Globus pallidus (tissue), 1 donor: ENCODE data around the gene DNAJB2.
"Not testable (repeated sequence)": the region's sequence is repeated elsewhere in the genome, so short reads cannot be mapped to it uniquely, and the experiment has no call there.

Experiments used
- DNase-seq: peaks from one replicate; pipeline ENCODE4 v3.0.0-alpha.2; 2015; ENCODE audit warnings: low spot score

DNAJB2 gene

GRCh38 chr2:219300022-219300421 lies 20.9 kb downstream of the DNAJB2 start:
- no peak for DNase-seq

DNA sequence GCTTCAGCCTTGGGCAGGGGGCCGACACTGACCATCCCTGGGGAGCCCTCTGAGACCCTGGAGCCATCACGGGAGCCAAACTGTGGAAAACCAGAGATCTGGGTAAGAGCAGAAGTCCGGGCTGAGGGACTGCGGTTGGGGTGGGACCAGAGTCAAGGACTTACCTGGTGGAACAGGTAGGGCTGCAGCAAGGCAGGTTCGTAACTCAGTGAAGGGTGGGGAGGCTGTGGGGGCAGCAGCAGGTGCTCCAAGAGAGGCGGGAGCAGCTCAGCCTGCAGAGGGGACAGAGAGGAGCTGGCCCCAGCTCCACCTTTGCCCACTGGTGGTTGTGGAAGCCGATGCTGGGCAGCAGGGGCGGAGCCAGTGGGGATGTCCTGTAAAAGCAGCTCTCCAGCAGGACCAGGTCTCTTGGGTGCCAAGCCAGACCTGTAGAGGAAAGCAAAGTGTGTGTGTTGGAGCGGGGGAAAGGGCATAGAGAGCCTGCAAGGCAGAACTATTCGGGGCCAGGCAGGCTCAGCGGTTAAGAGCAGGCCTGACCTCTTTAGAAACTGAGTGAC lies 23.3 kb downstream of the DNAJB2 start:
- DNase-seq = no peak

DNA sequence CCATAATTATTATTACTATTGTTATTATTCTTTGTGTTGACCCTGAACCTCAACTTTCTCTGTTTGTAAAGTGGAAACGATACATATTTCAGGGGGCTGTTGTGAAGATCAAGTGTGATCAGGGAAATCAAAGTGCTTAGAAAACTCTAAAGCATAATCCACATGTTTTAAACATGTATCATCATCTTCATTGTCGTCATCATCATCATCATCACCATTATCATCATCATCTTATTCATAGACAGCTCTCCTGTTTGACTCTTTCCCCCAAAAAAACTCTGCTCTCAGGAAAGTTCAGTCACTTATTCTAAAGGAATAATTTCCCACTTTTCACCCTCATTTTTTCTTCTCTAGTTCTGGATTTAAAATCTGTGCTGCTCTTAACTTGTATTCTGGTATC lies 25.1 kb downstream of the DNAJB2 start:
- no peak for DNase-seq

- no peak for DNase-seq
Measured at GRCh38 chr2:219306047-219306446, 26.9 kb downstream of the DNAJB2 start.

GRCh38 chr2:219308142-219309101 lies 29.3 kb downstream of the DNAJB2 start:
- no peak for DNase-seq

GRCh38 chr2:219309278-219309677 lies 30.1 kb downstream of the DNAJB2 start, which contains the start of gene PTPRN:
Gene PTPRN, minus strand, starts transcription at chr2:219309401. Its CDS starts 69 bp downstream, at chr2:219309332.
- no peak for DNase-seq

- not testable (repeated sequence) for DNase-seq
Measured at GRCh38 chr2:219312683-219313263, 33.6 kb downstream of the DNAJB2 start.

GRCh38 chr2:219314804-219315468 lies 35.8 kb downstream of the DNAJB2 start:
- no peak for DNase-seq

GRCh38 chr2:219323434-219323833 lies 44.3 kb downstream of the DNAJB2 start:
- DNase-seq = no peak

DNA sequence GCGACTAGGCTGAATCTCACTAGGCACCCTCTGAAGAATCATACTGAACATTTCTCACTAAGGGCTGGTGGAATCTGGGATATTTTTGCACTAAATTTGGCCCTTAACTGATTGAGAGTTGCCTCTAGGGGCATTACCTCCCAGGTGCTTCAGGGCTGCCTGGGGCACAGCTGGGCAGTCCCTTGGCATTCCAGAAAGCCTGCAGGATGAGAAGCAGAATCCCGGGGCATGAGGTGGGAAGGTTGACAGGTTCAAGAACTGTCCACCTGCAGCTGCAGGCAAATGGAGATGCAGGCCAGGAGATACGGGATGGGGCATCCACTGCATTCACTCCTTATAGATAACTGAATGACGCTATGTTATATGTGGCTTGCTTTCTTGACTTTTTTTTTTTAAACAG lies 46.0 kb downstream of the DNAJB2 start:
- no peak for DNase-seq

- no peak for DNase-seq
Measured at GRCh38 chr2:219325657-219326315, 46.6 kb downstream of the DNAJB2 start.

- DNase-seq = no peak
Measured at GRCh38 chr2:219327719-219328118, 48.6 kb downstream of the DNAJB2 start.

GRCh38 chr2:219331560-219332213 lies 52.5 kb downstream of the DNAJB2 start:
- no peak for DNase-seq

DNA sequence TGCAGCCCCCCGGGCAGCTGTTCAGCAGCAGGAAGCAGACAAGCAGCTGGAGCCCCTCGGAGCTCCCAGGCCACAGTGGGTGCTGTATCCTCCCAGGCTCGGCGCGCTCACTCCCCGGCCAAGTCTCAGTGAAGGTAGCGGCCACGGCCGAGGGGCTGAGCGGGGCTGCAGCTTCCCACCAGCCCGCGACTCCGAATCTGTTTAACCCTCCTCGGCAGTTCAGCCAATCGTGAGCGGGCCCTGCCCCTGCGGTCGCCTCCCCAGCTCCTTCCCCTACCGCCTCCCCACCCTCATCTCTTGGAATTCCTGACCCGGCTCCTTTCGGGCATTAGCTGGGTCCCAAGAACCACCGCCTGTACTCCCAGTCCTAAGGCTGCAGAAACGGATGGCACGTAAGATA lies 53.4 kb downstream of the DNAJB2 start, which contains the start of gene RESP18:
Gene RESP18, minus strand, starts transcription at position 203 of the 400 bp plus-strand sequence.
- no peak for DNase-seq

DNA sequence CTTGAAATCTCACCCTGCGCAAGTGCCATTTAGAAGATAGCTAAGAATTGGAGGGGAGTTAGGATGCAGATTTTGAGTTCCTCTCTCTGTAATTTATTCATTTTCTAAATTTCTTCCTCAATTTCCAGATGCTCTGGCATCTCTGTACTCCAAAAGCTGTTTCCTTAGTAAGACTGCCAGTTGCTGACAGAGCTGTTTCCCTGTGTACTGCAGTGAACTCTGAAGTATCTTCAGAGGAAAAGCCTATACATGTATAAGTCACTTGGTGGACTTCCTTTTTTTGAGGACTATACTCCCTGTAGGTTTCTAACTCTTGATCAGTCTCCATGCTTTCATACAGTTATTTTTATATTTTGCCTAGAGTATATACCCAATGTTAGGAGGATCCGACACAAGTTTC lies 54.9 kb downstream of the DNAJB2 start:
- no peak for DNase-seq

DNA sequence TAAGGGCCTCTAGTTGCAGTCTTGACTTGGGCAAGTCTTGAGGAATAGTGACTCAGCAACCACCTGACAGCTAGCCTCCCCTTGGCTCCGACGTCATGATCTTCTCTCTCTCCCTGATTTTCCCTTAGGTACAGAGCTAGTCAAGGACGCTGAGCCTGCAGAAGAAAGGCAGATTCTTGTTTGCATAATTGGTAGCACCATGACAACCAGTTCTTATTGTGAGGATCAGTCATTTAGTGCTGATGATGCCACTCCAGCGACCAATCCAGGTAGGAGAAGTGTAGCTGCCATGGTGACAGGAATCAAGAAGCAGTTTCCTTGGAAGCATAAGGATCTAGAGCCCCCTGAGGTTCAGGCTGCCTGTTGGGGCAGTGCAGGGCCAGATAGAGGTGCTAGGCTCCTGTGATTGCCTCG lies 56.2 kb downstream of the DNAJB2 start:
- DNase-seq = no peak
